ENCODE data around the gene NDP.

Gene NDP

DNA sequence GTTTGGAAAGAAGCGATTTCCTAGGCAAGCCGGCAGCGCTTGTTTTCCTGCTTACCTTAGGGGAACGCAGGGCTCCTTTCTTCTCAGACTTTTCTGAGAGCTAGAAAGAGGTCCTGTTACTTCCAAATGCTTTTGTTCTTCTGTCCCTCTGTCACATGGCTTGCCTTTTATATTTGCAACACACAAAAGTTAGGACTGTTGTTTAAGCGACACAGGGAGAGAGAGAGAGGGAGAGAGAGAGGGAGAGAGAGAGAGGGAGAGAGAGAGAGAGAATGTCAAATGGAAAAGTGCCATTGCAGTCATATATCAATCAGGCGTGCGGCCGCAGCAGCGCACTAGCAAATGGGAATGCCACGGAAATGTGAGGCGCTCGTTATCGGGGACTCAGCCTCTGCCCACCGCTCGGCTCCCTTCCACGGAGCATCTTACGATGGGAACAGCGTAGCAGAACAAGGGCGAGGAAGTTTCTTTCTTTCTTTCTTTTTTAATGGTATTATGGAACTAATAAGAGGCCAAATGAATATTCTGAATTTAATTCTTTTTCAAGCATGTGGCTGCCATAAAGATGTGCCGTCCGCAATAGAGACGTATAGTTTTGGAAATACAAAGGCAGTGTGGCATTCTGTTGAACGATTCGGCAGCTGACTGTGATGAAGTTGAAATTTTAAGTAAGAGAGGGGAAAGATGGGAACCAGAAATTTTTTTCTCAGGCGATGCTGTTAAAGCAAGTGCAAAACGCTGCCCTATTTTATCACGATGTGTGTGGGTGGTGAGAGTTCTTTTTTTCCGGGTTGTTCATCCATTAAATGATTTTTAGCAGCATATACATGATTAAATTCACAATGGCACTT is at the start of gene NDP:
TSS of gene NDP (minus strand) at position 142 of the 851 bp plus-strand sequence. CDS start 14,745 bp downstream, outside the sequence.
- DNase-seq (ENCODE audit: low read depth), result no peak

DNA sequence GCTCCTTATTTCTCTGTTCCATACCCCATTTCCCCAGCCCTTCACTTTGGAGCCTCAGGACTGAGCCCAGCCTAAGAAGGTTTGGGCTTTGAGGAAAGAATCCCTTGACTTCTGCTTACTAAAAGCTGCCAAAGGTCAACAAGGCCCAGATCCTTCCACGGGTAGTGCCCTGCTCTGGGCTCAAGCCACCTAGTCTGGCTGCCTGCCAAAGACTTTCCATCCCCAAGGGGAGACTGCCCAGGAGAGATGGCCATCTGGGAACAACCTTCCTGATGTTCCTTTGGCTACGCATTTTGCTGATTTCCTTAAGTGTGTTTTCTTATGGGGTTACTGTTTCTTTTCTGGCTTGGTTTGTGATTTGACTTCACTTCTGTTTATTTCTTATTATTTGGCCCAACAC is 49.8 kb upstream of the NDP start:
- DNase-seq (ENCODE audit: low read depth), result no peak

GRCh38 chrX:44020693-44021092 is 47.5 kb upstream of the NDP start:
- no peak for DNase-seq (ENCODE audit: low read depth)

GRCh38 chrX:44019911-44020310 is 46.7 kb upstream of the NDP start:
- DNase-seq (ENCODE audit: low read depth), result no peak

GRCh38 chrX:44017676-44018075 is 44.5 kb upstream of the NDP start:
- no peak for DNase-seq (ENCODE audit: low read depth)

- DNase-seq (ENCODE audit: low read depth), result no peak
Measured at GRCh38 chrX:44016906-44017305, 43.7 kb upstream of the NDP start.

GRCh38 chrX:44012484-44013096 is 39.4 kb upstream of the NDP start:
- DNase-seq (ENCODE audit: low read depth), result peak; percentile 18

GRCh38 chrX:44011506-44011905 is 38.3 kb upstream of the NDP start:
- DNase-seq (ENCODE audit: low read depth), result no peak

DNA sequence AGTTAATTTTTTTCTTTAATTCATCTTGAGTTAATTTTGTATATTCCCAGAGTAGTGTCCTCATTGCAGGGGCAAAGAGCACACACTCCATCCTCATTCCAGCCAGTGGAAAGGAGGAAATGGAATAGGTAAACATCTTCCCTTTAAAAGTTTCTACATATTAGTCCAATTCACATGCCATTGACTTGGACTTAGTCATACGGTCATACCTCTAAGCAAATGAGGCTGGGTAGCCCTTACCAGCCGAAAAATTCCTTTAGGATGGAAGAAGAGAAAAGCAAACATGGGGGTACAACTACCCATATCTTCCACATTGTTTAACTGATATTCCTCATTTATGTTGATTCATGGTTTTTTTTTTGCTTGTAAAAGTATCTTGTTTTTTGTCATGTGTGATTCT is 37.4 kb upstream of the NDP start:
- DNase-seq (ENCODE audit: low read depth), result no peak

- DNase-seq (ENCODE audit: low read depth), result no peak
Measured at GRCh38 chrX:44006081-44006480, 32.9 kb upstream of the NDP start.

DNA sequence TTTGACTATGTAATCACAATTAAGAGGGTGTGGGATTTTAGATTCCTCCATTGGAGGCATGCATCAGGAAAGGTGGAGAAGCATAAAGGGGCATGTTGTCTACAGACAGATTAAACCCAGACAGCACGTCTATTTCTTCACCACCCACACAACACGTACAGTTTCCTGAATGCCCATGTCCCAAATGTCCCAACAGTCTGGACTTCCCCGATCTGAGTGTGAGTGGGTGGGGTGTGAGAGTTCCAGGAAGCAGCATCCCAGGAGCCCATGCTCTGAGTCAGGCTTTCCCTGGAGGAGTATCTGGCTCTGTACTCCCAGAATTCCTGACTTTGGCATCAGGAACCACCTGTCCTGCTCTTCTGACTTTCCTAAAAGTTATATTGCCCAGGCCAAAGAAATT is 30.8 kb upstream of the NDP start:
- no peak for DNase-seq (ENCODE audit: low read depth)

GRCh38 chrX:44002567-44002966 is 29.4 kb upstream of the NDP start:
- no peak for DNase-seq (ENCODE audit: low read depth)

DNA sequence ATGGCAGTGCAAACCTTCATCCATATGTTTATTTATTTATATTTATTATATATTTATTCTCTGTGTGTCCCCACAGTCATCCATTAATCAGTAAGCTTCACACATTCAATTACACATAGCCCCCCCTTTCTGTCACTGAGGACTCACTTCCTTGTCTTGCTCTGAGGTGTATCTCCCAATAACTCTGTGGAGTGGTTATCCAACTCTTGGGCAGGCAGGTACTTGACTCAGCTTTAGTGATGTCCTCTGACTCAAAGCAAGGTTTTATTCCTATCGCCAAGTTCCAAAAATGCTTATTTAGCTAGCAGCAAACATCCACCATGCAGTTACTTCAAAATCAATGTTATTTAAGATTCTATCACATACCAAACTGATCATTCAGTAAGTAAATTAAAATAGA is 25.2 kb upstream of the NDP start:
- no peak for DNase-seq (ENCODE audit: low read depth)

GRCh38 chrX:43996491-43996890 is 23.3 kb upstream of the NDP start:
- DNase-seq (ENCODE audit: low read depth), result no peak

GRCh38 chrX:43986083-43986482 is 12.9 kb upstream of the NDP start:
- no peak for DNase-seq (ENCODE audit: low read depth)

DNA sequence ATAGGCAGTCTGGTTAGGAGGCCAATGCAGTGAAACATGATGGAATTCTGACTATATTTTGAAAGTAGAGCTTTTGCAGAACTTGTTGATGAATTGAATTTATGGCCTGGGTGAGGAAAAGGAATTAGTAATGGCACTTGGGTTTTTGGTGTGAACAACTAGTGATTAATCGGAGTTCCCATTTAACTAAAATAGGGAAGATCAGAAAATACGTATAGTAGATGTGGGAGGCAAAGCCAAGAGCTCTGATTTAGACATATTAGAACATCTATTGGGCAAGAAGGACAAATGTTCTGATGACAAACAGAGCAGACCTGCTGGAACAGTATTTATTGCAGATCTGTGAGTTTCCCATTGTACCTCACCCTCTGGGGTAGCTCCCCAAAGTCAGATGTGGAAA is 12.3 kb upstream of the NDP start:
- DNase-seq (ENCODE audit: low read depth), result no peak

DNA sequence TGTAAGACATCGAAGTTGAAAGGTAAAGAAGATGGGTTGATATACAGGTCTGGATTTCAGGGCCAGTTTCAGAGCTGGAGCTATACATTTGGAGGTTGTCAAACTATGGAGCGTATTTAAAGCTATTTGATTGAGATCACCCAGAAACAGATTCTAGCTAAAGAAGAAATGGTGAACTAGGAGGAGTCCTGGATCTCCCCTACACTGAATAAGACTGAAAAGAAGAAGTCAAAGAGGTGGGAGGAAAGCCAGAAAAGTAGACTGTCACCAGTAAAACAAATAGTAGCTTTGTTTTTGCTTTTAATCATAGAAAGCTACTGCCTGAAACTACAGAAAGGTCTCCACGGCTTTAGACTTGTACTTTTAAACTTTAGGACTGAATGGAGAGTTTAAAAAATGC is 5.0 kb upstream of the NDP start:
- DNase-seq (ENCODE audit: low read depth), result no peak

DNA sequence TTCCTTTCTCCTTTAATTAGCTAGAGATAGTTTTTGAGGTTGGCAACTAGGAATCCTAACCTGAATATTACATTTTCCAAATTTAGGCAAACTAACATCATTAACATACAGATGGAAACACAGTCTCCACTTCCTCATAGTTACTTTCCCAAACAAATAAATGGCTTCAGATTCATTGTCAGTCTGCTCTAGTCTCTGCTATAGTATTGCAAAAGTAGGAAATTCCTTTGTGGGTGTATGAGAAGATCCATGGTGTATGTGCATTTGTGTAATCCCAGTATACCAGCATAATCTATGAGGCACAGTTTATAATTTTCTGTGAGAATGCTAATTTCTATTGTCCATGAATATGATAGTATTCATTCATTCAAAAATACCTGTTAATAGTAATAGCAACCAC is 3.0 kb upstream of the NDP start:
- DNase-seq (ENCODE audit: low read depth), result no peak

DNA sequence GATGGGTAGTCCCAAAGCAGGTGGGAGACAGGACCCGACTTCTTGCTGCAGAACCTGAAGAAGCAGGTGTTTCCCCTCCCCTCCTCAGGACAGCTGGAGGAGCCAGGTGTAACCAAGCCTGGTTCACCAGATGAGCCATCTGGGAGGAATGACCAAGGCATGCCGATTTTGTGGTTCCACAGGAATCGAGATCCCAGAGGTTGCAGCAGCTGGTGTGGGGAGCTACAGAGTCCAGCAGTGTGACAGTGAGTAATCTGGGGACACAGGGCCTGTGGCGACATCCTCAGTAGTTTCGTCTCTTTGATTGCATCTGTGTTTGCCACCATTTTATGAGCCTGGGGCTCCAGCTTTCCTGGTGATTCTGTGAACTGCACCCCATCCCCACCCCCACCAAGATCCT is 2.6 kb upstream of the NDP start:
- DNase-seq (ENCODE audit: low read depth), result no peak

DNA sequence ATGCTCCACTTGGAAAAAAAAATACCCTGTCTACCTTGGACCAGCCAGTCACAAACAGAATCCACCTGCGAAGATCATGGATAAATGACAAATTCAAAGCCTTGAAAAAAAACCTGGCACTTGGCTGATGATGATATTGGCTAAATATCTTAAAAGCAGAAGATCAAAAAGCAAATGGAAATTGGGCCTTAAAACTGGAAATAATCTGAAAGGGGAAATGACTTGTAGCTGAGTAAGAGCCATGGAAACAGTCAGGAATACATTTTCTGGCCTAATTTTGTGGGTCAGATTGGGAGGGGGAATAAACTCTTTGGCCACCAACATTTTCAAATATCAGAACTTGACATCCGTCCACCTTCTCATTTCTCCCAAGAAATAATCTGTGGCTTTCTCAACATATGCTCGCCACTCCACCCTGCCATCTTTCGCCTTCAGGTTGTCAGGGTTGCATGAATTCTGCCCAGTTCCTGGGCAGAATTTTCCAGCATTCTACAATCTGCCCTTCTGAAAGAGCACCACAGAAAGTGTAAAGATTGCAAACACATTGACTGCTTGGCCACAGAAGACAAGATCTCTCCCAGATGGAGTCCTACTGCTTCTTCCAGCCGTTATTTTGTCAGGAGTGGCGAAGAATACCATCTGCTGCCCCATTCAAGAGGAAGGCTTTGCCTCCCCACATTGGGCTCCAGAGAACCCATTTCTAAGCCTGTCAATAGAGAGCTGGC is 1.7 kb upstream of the NDP start:
- no peak for DNase-seq (ENCODE audit: low read depth)

GRCh38 chrX:43974100-43974475 is 898 bp upstream of the NDP start:
- no peak for DNase-seq (ENCODE audit: low read depth)

- no peak for DNase-seq (ENCODE audit: low read depth)
Measured at GRCh38 chrX:43971966-43972961, 926 bp downstream of the NDP start.
